HG02588 (cell line): ENCODE measurements around the gene RIPK4.

ENCODE experiments used
- ATAC-seq: cut with Tn5 transposase; IDR thresholded peaks from one replicate; pipeline ENCODE4 v1.9.1; 2021; ENCODE audit warnings: mild to moderate bottlenecking, moderate library complexity; ENCODE audit not compliant: unreplicated experiment

Gene RIPK4

DNA sequence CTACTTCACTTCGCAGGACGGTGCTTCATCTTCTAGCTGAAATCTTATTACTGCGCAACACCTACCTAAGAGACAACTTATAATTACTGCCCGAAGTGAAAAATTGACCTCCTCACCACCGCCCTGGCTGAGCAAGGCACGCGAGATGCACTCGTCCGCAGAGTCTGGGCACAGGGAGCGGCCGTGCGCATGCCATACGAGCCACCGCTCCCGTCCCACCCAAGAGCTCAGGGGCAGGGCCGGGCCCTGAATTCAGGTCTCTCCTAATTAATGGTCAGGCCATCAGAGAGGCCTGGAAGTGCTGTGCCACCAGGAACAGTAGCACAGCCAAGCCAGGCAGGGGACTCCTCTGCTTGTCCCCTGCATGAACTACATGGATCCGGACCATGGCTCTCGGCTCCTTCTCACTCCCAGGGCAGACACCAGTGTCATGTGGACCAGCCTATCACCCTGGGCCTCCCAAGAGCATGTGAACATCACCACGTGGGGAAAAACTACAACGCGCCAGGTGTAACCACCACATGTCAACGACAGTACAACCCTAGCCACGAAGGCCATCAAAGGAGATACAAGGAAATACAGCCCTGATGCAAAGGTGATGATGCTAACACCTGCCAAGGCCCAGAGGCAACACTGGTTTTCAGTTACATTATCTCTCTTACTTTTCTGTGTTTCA is 11.5 kb downstream of the RIPK4 start:
- no peak for ATAC-seq

DNA sequence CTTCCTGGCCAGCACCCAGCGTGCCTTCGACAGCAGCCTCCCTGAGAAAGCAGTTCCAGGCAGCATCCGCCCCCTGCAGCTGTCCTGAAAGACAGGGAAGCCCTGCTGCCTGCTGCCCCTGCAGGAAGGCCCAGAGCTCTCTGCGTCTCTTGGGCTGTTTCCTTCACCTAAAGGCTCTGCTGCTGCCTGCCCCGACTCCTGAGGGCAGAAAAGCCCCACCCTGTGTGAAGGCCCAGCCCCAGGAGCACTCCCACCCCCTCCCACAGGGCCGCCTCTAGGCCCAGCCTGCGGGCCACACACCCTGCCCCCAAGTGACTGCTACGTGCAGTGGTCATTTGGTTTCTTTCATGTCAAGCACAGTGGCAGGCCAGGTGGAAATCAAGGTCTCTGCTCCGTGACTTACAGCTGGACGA is 12.4 kb downstream of the RIPK4 start:
- ATAC-seq: no peak

DNA sequence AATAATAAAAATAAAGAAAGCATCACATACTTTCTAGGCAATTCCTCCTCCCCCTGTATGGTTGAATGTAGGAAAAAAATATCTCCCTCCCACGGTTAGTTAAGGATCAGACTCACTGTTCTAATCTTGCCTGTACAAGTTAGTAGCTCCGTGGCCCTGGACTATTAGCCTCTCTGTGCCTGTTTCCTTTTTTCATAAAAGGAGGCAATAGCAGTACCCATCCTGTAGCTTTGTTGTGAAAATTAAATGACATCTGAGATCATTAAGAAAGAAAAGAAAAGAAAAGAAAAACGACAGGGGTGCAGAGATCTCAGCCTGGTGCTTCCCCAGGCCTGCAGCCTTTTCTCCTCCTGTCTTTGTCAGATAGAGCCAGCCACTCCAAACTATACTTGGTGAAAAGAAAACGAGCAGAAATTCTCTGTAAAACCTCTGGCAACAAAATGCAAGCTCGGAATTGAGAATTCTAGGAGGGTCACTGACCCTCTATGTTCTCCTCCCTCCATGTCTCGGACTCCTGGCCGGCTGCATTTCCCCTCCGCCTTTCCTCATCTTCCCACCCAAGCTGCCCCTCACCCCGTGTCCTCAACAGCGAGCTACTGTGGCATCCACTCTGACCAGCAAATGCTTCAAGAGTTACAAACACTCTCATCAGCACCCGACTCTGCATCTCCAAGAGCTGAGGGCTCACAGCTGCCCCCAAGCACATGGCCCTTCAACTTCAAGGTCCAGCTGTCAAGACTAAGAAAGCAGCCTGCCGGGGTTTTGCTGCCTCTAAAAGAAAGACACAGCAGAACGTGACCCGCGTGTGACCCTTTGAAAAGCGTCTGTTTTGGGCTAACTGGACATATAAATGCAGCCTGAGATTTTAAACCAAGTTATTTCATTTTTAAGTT is 13.6 kb downstream of the RIPK4 start:
- no peak for ATAC-seq

DNA sequence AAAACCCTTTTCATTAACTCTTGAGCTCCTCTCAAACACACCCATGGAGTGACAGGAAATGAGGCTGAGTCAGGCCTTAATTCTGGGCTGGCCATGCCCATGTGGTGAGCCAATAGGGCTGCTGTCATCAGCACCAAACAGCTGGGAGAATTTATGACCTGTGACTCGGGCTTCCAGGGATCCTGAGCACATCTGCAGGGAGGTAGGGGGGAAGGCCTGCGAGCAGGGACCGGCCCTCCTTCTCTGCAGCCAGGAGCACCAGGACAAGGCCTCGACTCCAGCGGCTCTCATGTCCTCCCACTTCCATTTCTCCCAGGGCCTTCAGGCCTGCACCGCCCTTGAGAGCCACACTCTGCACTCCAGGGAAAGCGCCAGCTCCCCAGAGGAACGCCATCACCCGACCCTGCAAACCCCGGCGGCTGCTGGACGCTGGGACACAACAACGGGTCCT is 14.6 kb downstream of the RIPK4 start:
- no peak for ATAC-seq

DNA sequence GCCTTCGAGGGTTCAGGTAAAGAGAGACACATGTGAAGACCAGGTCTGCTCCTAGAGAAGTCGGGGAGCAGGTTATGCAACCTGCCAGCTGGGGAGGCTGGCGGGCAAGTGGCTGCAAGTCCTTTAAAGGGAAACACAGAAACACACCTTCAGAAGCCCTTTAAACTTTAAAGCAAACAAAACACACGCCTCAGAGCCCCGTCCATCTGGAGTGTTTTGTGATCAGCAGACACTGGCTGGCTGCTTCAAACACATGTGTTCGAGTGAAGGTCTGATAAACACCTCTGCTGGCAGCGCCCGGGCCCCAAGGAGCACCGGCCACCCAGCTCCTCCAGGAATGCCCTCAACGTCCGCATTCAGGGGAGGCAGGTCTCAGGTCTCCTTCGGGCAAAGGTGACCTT is 15.2 kb downstream of the RIPK4 start:
- no peak for ATAC-seq

GRCh38 chr21:41750532-41751151 is 16.2 kb downstream of the RIPK4 start:
- ATAC-seq: no peak

DNA sequence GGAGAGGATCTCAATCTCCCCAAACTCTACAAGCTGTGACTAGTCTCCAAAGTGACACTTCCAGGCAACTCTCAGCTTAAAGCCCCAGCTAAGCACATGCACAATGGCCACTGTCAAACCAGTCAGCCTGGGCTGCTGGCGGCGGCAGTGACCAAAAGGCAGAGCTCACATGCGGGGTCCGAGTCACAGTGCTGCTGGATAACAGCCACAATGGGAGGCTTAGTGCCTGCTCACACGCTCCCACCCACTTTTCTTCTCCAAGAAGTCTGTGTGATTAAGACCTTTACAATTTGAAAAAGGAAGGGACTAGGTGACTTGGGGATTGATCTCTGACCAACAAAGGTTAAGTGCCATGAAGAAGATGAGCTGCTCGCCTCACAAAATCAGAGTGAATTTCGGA is 16.8 kb downstream of the RIPK4 start:
- no peak for ATAC-seq

DNA sequence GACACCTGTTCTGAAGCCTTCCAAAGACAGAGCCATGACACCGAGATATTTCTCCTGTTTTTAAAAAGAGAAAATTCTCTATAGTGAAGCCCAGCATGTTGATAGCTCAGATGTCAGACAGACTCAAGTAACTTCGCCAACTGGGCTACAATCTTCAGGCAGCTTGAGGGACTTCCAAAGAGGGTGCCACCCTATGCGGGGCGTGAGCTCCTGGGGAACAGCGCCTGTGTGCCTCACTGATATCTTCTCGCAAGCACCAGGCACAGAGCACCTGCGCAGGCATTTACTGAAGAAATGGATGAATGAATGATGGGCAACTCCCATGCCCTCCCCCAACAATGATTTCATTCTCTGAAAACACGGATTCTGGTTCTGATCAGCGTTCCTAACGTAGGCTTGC is 17.6 kb downstream of the RIPK4 start:
- ATAC-seq: no peak

DNA sequence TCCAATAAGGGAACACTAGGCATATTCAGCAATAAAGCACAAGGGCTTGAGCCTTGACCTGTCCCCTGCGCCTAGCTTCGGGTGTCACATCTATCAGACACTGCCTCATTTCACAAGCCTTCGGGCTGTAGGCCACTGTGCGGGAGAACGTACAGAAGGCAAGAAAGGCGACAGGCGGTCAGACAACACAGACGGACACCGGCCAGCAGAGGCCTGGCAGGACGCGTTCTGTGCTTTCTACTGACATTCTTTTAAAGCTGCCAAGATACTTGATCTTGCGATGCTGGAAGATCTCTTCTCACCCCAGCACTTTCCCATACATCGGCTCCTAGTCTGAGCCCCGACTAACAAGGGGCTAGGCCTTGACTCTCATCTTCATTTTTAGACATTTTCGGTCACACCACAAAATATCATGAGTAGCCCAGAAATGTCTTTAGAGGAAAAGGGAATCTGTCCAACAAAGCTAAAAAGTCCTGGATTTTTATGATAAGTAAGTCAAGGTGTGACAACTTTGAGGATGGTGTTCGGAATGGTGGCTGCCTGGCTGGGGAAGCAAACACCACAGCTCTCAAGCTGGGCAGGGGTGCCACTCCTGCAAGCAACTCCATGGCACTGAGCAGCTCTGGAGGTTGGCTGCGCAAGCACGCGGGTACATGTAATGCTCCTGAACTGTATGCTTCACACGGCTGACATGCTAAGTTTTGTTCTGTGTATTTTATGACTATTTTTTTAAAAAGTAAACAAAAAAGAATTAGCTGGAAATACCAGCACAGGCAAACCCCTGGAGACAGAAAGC is 18.7 kb downstream of the RIPK4 start:
- ATAC-seq: no peak

- no peak for ATAC-seq
Observed at GRCh38 chr21:41746744-41747006, 20.2 kb downstream of the RIPK4 start.

- ATAC-seq: no peak
Observed at GRCh38 chr21:41745971-41746743, 20.7 kb downstream of the RIPK4 start.

DNA sequence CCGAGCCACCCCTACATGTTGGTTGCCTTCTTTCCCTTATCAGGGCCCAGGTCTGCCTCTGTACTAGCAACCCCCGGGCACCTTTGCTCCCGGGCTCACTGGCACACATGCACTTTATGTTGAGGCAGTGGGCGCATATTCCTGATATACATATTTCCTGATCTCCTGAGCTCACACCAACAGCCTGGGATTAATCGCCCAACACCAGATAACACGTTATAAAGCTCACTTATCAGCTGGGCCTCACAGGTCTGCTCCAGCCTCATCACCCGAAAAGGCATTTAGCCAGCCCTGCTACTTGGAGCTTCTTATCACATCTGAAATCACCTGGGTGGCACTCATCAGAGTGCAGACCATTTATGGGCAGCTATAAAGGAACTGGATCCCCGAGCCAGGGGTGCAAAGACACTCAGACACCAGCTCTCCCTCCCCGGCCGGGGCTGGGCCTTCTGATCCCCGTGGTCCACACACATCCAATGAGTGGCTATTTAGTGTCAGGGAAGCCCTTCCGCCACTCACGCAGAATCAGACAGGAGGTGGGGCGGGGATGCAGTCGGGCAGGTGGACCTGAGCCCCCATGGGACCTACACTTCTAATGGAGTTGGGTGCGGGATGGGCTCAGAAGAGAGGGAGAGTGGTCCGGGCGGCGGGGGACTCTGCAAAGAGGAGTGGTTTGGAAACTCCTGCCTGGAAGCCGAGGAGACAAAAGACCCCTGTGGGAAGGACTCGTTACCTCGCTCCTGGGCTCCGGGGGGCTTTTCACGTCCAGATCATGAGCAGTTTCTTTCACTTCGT is 21.6 kb downstream of the RIPK4 start:
- no peak for ATAC-seq

DNA sequence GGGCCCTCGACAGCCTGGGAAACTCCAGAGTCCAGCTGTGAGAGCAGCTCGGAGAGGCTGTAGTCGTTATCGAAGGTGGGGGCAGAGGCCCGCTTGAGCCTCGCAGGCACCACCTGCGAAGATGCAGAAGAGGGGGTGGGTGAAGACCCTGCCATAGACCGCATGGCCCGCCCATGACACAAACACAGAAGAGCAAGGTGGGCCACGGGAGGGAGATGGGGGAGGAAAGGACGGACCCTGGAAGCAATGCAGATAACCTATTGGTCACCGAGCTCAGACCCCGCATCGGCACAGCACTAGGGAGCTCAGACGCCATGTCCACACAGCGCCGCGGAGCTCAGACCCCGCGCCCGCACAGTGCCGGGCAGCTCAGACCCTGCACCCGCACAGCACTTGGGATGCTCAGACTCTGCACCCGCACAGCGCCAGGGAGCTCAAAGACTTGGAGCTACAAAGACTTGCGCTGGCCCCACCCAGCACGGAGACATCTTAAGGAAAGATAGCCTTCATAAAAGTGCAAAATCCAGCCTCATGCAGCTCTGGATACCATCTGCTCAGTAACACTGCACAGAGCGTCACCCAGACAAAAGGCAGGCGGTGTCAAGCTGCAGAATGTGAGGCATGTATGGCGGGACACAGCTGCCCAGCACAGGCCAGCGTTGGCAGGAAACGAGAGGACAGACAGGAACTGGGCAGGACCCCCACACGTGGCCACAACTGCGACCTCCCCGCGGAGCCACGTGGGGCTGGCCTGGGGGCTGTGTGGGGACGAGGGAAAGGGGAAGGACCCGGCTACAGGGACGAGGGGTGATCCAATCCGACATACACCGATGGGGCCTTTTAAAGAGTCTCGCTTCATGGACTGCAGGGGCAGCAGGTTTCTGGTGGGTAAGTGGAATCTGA is 22.6 kb downstream of the RIPK4 start:
- ATAC-seq: no peak

GRCh38 chr21:41743321-41744027 is 23.4 kb downstream of the RIPK4 start:
- ATAC-seq: no peak

DNA sequence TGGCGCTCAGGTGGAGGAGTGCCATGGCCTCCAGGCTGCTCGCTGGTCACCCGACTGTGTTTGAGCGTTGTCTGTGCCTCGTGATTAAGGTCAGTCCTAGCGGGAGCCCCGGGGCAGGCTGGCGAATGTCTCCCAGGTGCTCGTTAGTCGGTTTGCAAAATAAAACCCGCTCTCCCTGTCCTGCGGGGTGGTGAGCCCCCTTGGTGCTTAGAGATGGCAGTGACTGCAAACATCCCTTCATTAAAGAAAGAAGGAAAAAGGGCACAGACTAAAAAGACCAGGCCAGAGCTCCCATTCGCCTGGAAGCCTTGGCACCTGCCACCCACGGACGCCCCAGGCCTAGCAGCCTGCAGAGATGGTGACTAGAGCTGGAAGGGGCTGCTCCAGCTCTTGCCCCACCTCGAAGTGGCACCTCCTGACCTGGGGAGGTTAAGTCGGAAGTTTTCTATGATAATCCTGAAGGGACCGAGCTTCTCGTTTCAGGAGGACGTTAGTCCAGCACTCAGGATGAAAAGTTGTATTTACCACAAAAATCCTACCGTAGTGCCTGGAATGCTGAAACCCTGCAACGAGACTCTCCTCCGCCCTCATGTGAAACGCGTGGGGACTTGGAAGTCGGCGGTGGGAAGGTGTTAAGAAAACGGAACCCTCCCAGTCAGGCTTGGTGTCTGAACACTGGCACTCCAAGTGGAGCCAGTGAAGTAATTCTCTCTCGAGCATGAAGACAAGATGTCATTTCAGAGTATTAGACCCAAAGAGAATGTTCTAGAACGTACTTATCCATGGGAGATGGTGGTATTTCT is 24.6 kb downstream of the RIPK4 start:
- ATAC-seq: no peak

DNA sequence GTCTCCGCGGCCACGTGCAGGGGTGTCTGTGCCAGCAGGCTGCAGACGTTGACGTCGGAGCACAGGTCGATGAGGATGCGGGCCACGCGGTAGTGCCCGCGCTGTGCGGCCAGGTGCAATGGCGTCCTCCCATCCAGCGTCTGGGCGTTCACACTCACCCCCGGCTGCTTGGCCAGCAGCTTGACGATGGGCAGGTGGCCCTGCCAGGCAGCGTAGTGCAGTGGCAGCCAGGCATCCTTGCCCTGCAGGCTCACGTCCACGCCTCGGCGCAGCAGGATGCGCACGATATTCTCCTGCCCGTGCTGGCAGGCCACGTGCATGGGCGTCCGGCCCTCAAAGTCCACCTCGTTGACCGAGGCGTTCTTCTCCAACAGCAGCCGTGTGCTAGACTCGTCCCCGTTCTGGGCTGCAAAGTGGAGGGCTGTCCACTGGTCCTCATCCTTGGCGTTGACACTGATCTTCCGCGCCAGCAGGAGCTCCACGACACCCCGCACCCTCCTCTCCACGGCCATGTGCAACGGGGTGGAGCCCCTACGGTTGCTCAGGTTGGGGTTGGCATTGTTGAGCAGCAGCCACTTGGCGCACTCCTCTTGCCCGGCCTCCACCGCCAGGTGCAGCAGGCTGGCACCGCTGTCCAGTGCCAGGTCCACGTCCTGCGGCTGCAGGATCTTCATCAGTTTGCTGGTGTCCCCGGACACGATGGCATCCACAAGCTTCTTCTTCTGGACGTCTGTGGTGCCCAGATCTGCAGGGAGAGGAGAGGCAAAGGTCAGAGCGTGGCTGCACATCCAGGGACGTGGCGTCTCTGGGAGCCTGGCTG is 25.4 kb downstream of the RIPK4 start:
- ATAC-seq: no peak
